Fibroblast of skin of back (primary cell): Measurements from ENCODE around the gene PIK3R4. TPM values are rescaled to one million over a fixed set of nuclear protein-coding genes. Genes with fewer than 3 reads are reported as not detected.

ENCODE experiments used
- DNase-seq: peaks from one replicate; pipeline ENCODE4 v3.0.0-alpha.2; 2013
- polyA plus RNA-seq, 2 experiments: library from polyadenylated mRNA; unstranded; fragments of 120-200 nt; gene quantifications; one replicate each; pipeline ENCODE4 v1.2.1, GENCODE V29; 2013; ENCODE audit not compliant: insufficient read length in 2 of 2

Gene PIK3R4
- 18.8 TPM for polyA plus RNA-seq (2013, experiment 1 of 2; ENCODE audit: insufficient read length)
- 20.4 TPM for polyA plus RNA-seq (2013, experiment 2 of 2; ENCODE audit: insufficient read length)

DNA sequence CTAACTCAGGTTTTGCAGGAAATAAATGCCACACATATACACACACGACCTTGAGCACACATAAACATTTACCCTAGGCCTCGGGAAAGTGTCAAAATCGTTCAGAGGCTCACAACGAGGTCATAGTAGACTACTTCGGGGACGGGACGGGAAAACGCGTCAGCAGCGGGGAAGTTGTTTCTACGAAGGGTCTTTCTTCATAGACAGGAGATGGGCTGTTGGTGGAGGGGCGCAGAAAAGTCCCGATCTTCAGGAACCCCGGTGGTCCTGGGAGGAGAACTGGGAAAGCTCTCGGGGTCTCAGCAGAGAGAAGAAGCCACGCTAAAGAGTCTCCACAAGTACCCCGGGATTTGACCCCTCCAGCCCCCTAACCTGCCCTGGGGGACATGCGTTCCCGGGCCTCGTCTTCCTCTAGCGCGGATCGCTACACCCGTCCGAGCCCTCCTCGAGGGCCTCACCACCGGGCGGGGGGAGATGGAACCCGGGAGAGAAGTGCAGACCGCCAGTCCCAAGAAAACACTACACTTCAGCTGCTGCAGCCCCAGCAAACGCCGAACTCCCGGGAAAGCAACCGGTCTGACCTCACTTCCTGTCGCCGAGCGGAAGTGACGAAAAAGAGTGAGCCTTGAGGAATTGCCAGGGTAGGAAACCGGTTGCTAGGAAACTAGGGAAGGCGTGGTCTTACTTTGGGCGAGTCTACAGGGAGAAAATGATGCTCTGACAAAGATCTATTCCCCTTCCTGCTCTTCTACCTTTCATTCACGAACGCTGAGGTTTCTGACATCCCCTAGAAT is at the start of gene PIK3R4:
PIK3R4 (minus strand) TSS at position 584 of the 794 bp plus-strand sequence. CDS start 1,611 bp downstream, outside the sequence.
- DNase-seq = peak; percentile 99

- DNase-seq = no peak
These were observed 48.8 kb upstream of the PIK3R4 start for GRCh38 chr3:130795396-130795795.

- no peak for DNase-seq
These were observed 45.6 kb upstream of the PIK3R4 start for GRCh38 chr3:130792246-130792645.

DNA sequence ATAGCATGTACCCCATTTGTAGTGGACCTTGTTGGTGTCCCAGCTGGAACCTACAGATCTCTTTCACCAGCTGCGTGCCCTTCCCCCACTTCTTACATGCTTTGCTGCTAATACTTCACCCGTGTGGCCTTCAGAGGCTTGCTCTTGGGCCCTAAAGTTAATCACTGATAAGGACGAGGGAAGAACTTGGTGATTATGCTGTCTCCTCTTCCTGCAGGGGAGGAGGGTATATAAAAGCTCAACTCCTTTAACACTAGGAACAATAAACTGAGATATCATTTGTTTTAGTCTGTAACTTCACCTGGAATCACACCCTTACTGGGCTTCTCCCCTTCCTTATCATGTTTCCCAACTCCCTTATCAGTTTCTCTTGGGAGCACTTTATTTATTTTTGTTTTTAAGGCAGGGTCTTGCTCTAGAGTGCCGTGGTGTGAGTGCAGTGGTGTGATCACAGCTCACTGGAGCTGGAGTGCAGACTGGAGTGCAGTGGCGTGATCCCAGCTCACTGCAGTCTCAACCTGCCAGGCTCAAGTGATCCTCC is 43.2 kb upstream of the PIK3R4 start:
- DNase-seq = no peak

DNA sequence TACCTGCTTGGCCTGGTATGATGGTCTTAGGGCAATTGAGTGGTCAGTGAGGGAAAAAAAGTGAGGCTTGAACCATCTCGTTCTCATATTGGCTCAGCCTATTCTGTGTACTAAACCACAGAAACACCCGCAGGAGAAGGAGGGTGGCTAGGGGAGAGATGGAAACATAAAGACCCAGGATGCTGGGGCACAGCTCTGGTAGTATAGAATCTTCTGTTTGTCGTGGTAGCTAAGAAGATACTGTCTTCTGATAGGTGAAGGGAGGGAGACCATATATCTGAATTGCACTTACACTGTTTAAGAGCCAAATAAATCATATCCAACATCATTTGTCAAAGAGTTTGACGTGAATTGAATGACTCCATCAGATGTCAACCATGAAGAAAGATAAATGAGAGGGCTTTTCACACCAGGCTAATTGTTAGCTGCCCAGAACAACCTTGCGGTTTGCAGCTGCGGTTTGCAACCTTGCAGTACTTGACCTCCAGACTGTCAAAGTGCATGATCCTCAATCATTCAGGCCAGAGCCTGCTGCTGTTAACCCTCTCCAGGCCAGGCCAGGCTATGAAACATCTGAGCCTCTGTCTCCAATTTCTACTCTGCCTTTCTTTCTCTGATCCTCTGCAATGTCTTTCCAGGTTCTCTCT is 40.9 kb upstream of the PIK3R4 start:
- DNase-seq = no peak

GRCh38 chr3:130786306-130786705 is 39.7 kb upstream of the PIK3R4 start:
- no peak for DNase-seq

DNA sequence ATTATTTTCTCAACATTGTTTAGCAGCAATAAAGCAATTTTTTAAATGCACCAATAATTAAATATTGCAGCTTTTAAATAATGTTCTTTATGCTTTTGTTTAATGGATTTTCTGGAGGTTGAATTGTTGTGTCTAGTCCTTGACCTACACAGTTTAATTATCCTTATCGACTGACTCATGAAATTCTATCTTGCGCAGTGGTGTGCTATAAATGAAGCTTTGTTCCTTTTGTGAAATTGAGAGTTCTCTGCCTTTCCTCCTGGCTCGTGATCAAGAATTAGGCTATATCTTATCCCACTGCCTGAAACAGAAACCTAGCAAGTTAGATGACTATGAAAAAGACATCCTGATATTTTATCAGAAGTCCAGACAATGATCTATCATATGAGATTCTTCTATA is 37.0 kb upstream of the PIK3R4 start:
- DNase-seq = no peak

DNA sequence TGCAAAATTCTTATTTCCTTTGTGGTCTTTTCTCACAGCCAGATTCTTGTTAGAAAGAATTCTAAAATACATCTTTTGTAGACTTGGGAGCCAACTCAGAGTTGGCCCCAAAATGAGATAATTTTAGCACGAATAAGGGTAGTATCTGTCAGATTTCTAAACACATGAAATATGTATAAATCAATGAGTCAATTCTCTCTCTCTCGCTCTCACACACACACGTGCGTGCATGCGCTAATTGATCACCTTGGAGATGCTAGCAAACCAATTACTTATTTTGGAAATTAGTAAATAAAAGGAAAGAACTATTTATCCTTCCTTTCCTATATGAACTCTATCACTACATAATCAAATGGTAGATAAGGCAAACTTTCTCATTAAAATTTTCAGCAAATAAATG is 32.9 kb upstream of the PIK3R4 start:
- DNase-seq = no peak

- no peak for DNase-seq
These were observed 32.4 kb upstream of the PIK3R4 start for GRCh38 chr3:130779031-130779430.

DNA sequence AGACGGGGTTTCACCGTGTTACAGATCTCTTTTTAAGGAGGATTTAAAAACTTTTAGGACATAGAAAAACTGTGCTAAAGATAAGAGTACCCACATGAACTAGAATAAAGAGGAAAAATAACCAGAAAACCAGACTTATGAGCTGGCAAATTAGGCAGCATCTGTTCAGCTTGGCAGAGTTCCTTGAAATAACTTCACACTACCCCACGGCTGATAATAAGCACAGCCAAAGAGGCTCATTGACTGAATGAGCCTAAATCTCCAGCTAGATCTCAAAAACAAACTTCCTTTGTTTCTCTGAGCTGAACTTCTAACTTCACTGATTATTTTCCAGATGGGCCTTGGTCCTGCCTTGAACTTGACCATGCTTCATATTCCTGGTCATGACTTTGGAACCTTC is 26.7 kb upstream of the PIK3R4 start:
- no peak for DNase-seq

- no peak for DNase-seq
These were observed 25.5 kb upstream of the PIK3R4 start for GRCh38 chr3:130772129-130772528.

GRCh38 chr3:130770644-130771043 is 24.0 kb upstream of the PIK3R4 start:
- no peak for DNase-seq

GRCh38 chr3:130761730-130762311 is 15.2 kb upstream of the PIK3R4 start:
- no peak for DNase-seq

GRCh38 chr3:130760922-130761321 is 14.3 kb upstream of the PIK3R4 start:
- DNase-seq = peak; percentile 27

DNA sequence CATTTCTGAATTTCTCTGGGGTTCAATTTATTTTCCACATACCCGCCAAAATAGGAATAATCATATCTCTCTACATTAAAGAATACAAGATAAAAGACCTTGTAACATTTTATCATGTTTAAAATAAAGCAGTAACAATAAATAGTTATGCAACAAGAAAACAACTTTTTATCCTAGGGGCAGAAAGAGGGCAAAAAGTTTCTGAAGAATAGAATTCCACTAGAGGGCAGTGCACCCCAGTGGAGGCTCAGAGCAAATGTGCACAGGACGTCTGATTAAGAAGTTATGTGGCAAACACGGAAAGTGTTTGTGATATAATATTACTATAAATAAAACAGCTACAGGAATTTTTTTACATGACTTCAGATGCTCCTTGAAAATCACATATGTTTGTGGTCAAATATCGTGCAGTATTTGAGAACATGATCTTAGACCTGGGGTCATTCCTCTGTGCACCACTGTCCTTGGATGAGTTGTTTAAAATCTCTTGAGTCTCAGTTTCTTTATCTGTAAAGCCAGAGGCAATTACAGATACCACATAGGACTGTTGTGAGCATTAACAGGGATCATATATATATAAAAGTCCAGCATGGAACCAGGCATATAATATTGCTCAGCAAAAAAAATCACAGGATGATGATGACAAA is 13.2 kb upstream of the PIK3R4 start:
- DNase-seq = peak; percentile 45

DNA sequence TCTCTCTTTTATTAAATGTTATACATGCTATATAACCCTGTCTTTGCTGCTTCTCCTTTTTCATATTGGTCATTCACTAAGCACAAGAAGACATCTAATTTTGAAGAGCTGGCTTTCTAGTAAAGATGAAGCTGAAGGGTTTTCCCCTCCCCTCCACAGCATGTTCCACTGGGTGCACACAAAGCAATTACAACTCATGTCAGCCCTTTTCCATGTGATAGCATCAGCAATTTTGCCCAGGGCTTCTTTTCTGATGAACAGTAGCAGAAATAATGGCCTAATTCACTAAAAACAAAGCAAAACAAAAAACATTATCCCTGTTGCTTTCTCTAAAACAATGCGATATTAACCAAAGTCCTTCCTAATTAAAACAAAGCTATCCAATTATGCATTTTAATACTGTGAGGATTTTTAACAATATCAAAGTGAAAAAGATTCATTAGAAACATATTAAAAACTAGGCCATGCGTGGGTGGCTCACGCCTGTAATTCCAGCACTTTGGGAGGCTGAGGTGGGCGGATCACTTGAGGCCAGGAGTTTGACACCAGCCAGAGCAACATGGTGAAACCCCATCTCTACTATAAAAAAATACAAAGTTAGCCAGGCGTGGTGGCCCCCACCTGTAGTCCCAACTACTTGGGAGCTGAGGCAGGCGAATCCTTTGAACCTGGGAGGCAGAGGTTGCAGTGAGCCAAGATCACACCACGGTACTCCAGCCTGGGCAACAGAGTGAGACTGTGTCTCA is 12.2 kb upstream of the PIK3R4 start:
- no peak for DNase-seq

GRCh38 chr3:130757611-130758150 is 11.1 kb upstream of the PIK3R4 start:
- DNase-seq = no peak

DNA sequence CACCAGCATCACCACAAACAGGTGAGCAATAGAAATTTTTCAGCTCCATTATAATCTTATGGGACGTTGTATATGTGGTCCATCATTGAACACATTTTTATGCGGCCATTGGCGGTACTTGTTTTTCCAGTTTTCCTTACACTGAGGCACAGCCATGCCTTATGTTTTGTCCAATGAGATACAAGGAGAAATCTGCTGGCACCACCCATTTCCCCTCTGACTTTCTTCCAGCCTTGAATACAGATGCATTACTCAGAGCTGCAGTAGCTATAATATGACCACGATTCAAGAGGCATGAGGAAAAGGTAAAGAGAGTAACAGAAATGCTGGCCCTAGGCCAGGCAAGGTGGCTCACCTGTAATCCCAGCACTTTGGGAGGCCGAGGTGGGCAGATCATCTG is 9.0 kb upstream of the PIK3R4 start:
- DNase-seq = no peak

- peak; percentile 72 for DNase-seq
These were observed 2.4 kb upstream of the PIK3R4 start for GRCh38 chr3:130748981-130749380.

- no peak for DNase-seq
These were observed 1.8 kb upstream of the PIK3R4 start for GRCh38 chr3:130748467-130748861.

DNA sequence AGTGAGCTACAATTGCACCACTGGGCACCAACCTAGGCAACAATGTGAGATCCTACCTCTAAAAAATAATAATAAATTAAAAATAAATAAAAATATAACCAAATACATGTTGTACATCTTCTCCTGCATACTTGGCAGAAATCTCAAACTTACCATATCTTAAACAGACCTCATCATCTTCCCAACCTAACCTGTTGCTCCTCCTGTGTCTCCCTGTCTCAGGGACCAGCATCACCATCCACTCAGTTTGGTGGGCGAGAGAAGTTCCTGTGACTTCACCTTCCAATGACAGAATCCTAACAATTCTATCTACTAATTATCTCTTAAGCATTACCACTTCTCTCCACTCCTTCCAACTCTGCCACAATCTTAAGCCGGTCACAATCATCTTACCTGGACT is 3.3 kb downstream of the PIK3R4 start:
- no peak for DNase-seq
